Transverse colon (tissue), 4 donors: ENCODE measurements around the gene CDK1. TPM values are rescaled to one million over a fixed set of nuclear protein-coding genes. Genes with fewer than 3 reads are reported as not detected.

Source experiments
- DNase-seq: peaks from one replicate; pipeline ENCODE4 v3.0.0-alpha.2; 2019
- H3K27ac ChIP-seq, 4 donors: fragments of 200-600 bp; sonication (generic); 2 replicates each; pipeline ENCODE4 v1.5.1; 2016 to 2018; ENCODE audit warnings: inconsistent platforms in 4 of 4
- H3K27me3 ChIP-seq: fragments of 200-600 bp; sonication (generic); 2 replicates; pipeline ENCODE4 v1.5.1; 2017; ENCODE audit warnings: inconsistent platforms
- H3K36me3 ChIP-seq, 4 donors: fragments of 200-600 bp; sonication (generic); 2 replicates each; pipeline ENCODE4 v1.5.1; 2017 to 2019; ENCODE audit warnings: inconsistent platforms in 4 of 4
- H3K4me1 ChIP-seq, 4 donors: fragments of 200-600 bp; sonication (generic); 2 replicates each; pipeline ENCODE4 v1.5.1; 2017 to 2020; ENCODE audit warnings: inconsistent platforms in 4 of 4
- H3K4me3 ChIP-seq, 4 donors: fragments of 200-600 bp; sonication (generic); 1 replicate in 1 of 4; 2 replicates in 3 of 4; pipeline versions ENCODE4 v1.5.1 to v1.6.1; 2017 to 2019; ENCODE audit warnings: inconsistent platforms in 4 of 4
- H3K9me3 ChIP-seq, 2 donors: fragments of 200-600 bp; sonication (generic); 2 replicates each; pipeline ENCODE4 v1.5.1; 2017 to 2019; ENCODE audit warnings: inconsistent platforms in 2 of 2
- CTCF ChIP-seq, 5 experiments: fragments of 200-600 bp in 3 of 5; fragments of 450-650 bp in 2 of 5; sonication (generic) in 3 of 5; IDR thresholded peaks; 1 replicate in 2 of 5; 2 replicates in 3 of 5; pipeline ENCODE4 v1.5.1; 2016 to 2017; ENCODE audit warnings: antibody characterized with exemption in 5 of 5, inconsistent platforms in 3 of 5, mild to moderate bottlenecking in 2 of 5, moderate library complexity in 1 of 5
- EP300 ChIP-seq: sonication (generic); formaldehyde crosslinking; IDR thresholded peaks from one replicate; pipeline ENCODE4 v1.6.1; 2017; ENCODE audit warnings: antibody characterized with exemption, low read depth
- POLR2A ChIP-seq: fragments of 450-650 bp; IDR thresholded peaks from one replicate; pipeline ENCODE4 v1.6.1; 2016; ENCODE audit warnings: antibody characterized with exemption, mild to moderate bottlenecking, moderate library complexity
- POLR2AphosphoS5 ChIP-seq, 3 donors: sonication (generic); formaldehyde crosslinking; IDR thresholded peaks; one replicate each; pipeline ENCODE4 v1.6.1; 2016; ENCODE audit warnings: antibody characterized with exemption in 3 of 3
- WGBS, 2 donors: methylation state at CpG; one replicate each; pipeline ENCODE4 v1.1.5; 2018; ENCODE audit warnings: low coverage in 1 of 2; 5-methylcytosine and 5-hydroxymethylcytosine counted together
- in situ Hi-C, 4 donors: fragments of 200-750 bp; cut with MboI; loops; one replicate each; pipeline versions ENCODE4 v1.15.0 to v1.15.1; 2017; ENCODE audit warnings: low sequenced_read_pairs in 3 of 4, low pct_ligation_motif_present in 1 of 4, low pct_unique_long_range_greater_than_20kb in 1 of 4
- intact Hi-C: fragments of 100-400 bp; cut with DNase I; formaldehyde crosslinking; loops from one replicate; pipeline ENCODE4 v1.15.1; 2023; ENCODE audit warnings: low total_unique reads
- total RNA-seq, 4 donors: library from RNA; depleted of rRNA; stranded (reverse); fragments of >200 nt; gene quantifications; one replicate each; pipeline ENCODE4 v1.1.0, GENCODE V29; 2016

The CDK1 gene
- total RNA-seq, 4 donors from 2014 or later = 0.80 to 3.3 (median 2.9) TPM; not detected in 1

- Histone ChIP-seq H3K27me3 (no peaks in the 10 kb centered on the region), H3K27ac (no peak overlapping the region), H3K4me1 (peaks cover 0 to 15% (median 2%) of the 10 kb centered on the region in 4 donors), H3K36me3 (no peaks in the 10 kb centered on the region), H3K4me3 (no peak overlapping the region), H3K9me3 (no peaks in the 10 kb centered on the region)
- TF ChIP-seq POLR2AphosphoS5 (IDR thresholded peaks at IDR 0.05) = no peak
- TF ChIP-seq CTCF (IDR thresholded peaks at IDR 0.05) = no peak
- no peak for TF ChIP-seq POLR2A
- TF ChIP-seq EP300 = no peak
- intact Hi-C loops (no loop called here), in situ Hi-C loops (loop anchor here in 2 of 4 donors (10.0 to 25.0 kb wide), 3 partner anchors 143 to 916 kb away; no protein-coding TSS in a partner anchor)
- DNase-seq = no peak
- whole genome bisulfite sequencing, 2 donors = 64 to 92% methylated on average over 2 of the region's 2 CpGs
Observed at GRCh38 chr10:60821656-60822055, 43.4 kb downstream of the CDK1 start.

- intact Hi-C loops = no loop called here
- WGBS, 2 donors = 65 to 71% methylated on average over 4 of the region's 4 CpGs
- in situ Hi-C loops = loop anchor here in 2 of 4 donors (10.0 to 25.0 kb wide), 3 partner anchors 142 to 914 kb away; no protein-coding TSS in a partner anchor
- H3K9me3 ChIP-seq = no peaks in the 10 kb centered on the region
- no peaks in the 10 kb centered on the region for H3K27me3 ChIP-seq
- no peaks in the 10 kb centered on the region for H3K36me3 ChIP-seq
- peaks cover 0 to 10% (median 2%) of the 10 kb centered on the region in 4 donors for H3K4me1 ChIP-seq
- no peak overlapping the region for H3K4me3 ChIP-seq
- TF ChIP-seq EP300 (no peak), POLR2AphosphoS5 (IDR thresholded peaks at IDR 0.05) (no peak), CTCF (IDR thresholded peaks at IDR 0.05) (no peak)
- no peak for DNase-seq
- H3K27ac ChIP-seq = no peak overlapping the region
Observed at GRCh38 chr10:60822809-60823208, 44.5 kb downstream of the CDK1 start.

- Histone ChIP-seq H3K27ac (no peak overlapping the region), H3K9me3 (no peaks in the 10 kb centered on the region), H3K4me3 (no peak overlapping the region), H3K4me1 (peaks cover 0 to 10% (median 2%) of the 10 kb centered on the region in 4 donors), H3K27me3 (no peaks in the 10 kb centered on the region), H3K36me3 (no peaks in the 10 kb centered on the region)
- TF ChIP-seq CTCF (IDR thresholded peaks at IDR 0.05) (no peak), POLR2A (no peak), EP300 (no peak), POLR2AphosphoS5 (IDR thresholded peaks at IDR 0.05) (no peak)
- WGBS, 2 donors = 79 to 86% methylated on average over 1 of the region's 1 CpG
- intact Hi-C loops (no loop called here), in situ Hi-C loops (loop anchor here in 2 of 4 donors (10.0 to 25.0 kb wide), 3 partner anchors 141 to 914 kb away; no protein-coding TSS in a partner anchor)
- DNase-seq = no peak
Observed at GRCh38 chr10:60823324-60823723, 45.0 kb downstream of the CDK1 start.

- Histone ChIP-seq H3K4me1 (peaks cover 0 to under 1% (median 0%) of the 10 kb centered on the region in 4 donors), H3K27ac (no peak overlapping the region), H3K27me3 (no peaks in the 10 kb centered on the region), H3K4me3 (no peak overlapping the region), H3K9me3 (no peaks in the 10 kb centered on the region), H3K36me3 (no peaks in the 10 kb centered on the region)
- no peak for DNase-seq
- 80 to 97% methylated on average over 3 to 4 of the region's 4 CpGs for WGBS, 2 donors
- in situ Hi-C loops (loop anchor here in 1 of 4 donors (10.0 kb wide), 1 partner anchor 139 kb away; no protein-coding TSS in a partner anchor), intact Hi-C loops (no loop called here)
- TF ChIP-seq POLR2AphosphoS5 (IDR thresholded peaks at IDR 0.05) (no peak), EP300 (no peak), CTCF (IDR thresholded peaks at IDR 0.05) (no peak), POLR2A (no peak)
Observed at GRCh38 chr10:60825520-60825919, 47.2 kb downstream of the CDK1 start.
